Tibial nerve (tissue), 4 donors: ENCODE results near the gene LAYN. TPM values are rescaled to one million over a fixed set of nuclear protein-coding genes. Genes with fewer than 3 reads are reported as not detected.

Source experiments
- DNase-seq, 2 donors: peaks; one replicate each; pipeline ENCODE4 v3.0.0-alpha.2; 2019; ENCODE audit warnings: low spot score in 2 of 2
- H3K27ac ChIP-seq, 4 donors: fragments of 200-600 bp; sonication (generic) in 3 of 4; one replicate each; pipeline ENCODE4 v1.5.1; 2017 to 2019; ENCODE audit warnings: mild to moderate bottlenecking in 1 of 4
- H3K27me3 ChIP-seq, 2 donors: fragments of 200-600 bp; sonication (generic) in 1 of 2; one replicate each; pipeline versions ENCODE4 v1.5.1 to v1.6.0; 2017 to 2019
- H3K36me3 ChIP-seq, 3 donors: fragments of 200-600 bp; sonication (generic); one replicate each; pipeline ENCODE4 v1.5.1; 2018 to 2019
- H3K4me1 ChIP-seq, 4 donors: fragments of 200-600 bp; sonication (generic) in 3 of 4; one replicate each; pipeline ENCODE4 v1.5.1; 2017 to 2019
- H3K4me3 ChIP-seq, 4 donors: fragments of 200-600 bp; sonication (generic) in 3 of 4; one replicate each; pipeline ENCODE4 v1.5.1; 2017 to 2019; ENCODE audit warnings: mild to moderate bottlenecking in 1 of 4, moderate library complexity in 1 of 4
- H3K9me3 ChIP-seq, 4 donors: fragments of 200-600 bp; sonication (generic) in 3 of 4; one replicate each; pipeline ENCODE4 v1.5.1; 2017 to 2019
- CTCF ChIP-seq, 5 experiments: fragments of 200-600 bp in 3 of 5; fragments of 450-650 bp in 2 of 5; sonication (generic) in 3 of 5; IDR thresholded peaks; one replicate each; pipeline ENCODE4 v1.5.1; 2016 to 2019; ENCODE audit warnings: antibody characterized with exemption in 5 of 5, mild to moderate bottlenecking in 3 of 5, moderate library complexity in 2 of 5
- EP300 ChIP-seq, 2 donors: sonication (generic); formaldehyde crosslinking; IDR thresholded peaks; one replicate each; pipeline ENCODE4 v1.6.1; 2017; ENCODE audit warnings: antibody characterized with exemption in 2 of 2, mild to moderate bottlenecking in 1 of 2
- POLR2A ChIP-seq, 2 donors: fragments of 450-650 bp; IDR thresholded peaks; one replicate each; pipeline ENCODE4 v1.6.1; 2017; ENCODE audit warnings: antibody characterized with exemption in 2 of 2, mild to moderate bottlenecking in 2 of 2, moderate library complexity in 2 of 2
- WGBS, 2 donors: methylation state at CpG; one replicate each; pipeline ENCODE4 v1.1.5; 2018; 5-methylcytosine and 5-hydroxymethylcytosine counted together
- total RNA-seq, 4 donors: library from RNA; depleted of rRNA; stranded (reverse); fragments of >200 nt; gene quantifications; one replicate each; pipeline ENCODE4 v1.1.0, GENCODE V29; 2016

Gene LAYN
- total RNA-seq, 4 donors from 2014 or later = 4.6 to 20.1 (median 5.2) TPM

GRCh38 chr11:111515591-111515990 is 24.9 kb upstream of the LAYN start:
- WGBS, 2 donors = 91 to 95% methylated on average over 2 of the region's 2 CpGs
- Histone ChIP-seq H3K4me1 (peaks cover 0 to 24% (median 0%) of the 10 kb centered on the region in 4 donors), H3K4me3 (no peak overlapping the region), H3K27me3 (peaks cover 3 to 34% of the 10 kb centered on the region in 2 donors), H3K9me3 (no peaks in the 10 kb centered on the region), H3K36me3 (no peaks in the 10 kb centered on the region), H3K27ac (no peak overlapping the region)
- no peak for TF ChIP-seq EP300 (IDR thresholded peaks at IDR 0.05)
- no peak for TF ChIP-seq POLR2A (IDR thresholded peaks at IDR 0.05)
- TF ChIP-seq CTCF (IDR thresholded peaks at IDR 0.05) = no peak
- DNase-seq = no peak

- Histone ChIP-seq H3K9me3 (no peaks in the 10 kb centered on the region), H3K27me3 (peaks cover 3 to 10% of the 10 kb centered on the region in 2 donors), H3K36me3 (no peaks in the 10 kb centered on the region), H3K4me3 (no peak overlapping the region), H3K4me1 (peaks cover 0 to 10% (median 0%) of the 10 kb centered on the region in 4 donors), H3K27ac (no peak overlapping the region)
- no peak for TF ChIP-seq POLR2A (IDR thresholded peaks at IDR 0.05)
- TF ChIP-seq EP300 (IDR thresholded peaks at IDR 0.05) = no peak
- TF ChIP-seq CTCF (IDR thresholded peaks at IDR 0.05) = no peak
- 48 to 71% methylated on average over 1 of the region's 1 CpG for WGBS, 2 donors
- DNase-seq = no peak
These were observed 21.9 kb upstream of the LAYN start for GRCh38 chr11:111518668-111519067.

GRCh38 chr11:111520560-111520959 is 20.0 kb upstream of the LAYN start:
- Histone ChIP-seq H3K27me3 (no peaks in the 10 kb centered on the region), H3K4me3 (no peak overlapping the region), H3K36me3 (no peaks in the 10 kb centered on the region), H3K9me3 (no peaks in the 10 kb centered on the region), H3K27ac (no peak overlapping the region), H3K4me1 (peaks cover 0 to 1% (median 0%) of the 10 kb centered on the region in 4 donors)
- DNase-seq = no peak
- WGBS, 2 donors = 89 to 91% methylated on average over 2 of the region's 2 CpGs
- no peak for TF ChIP-seq CTCF (IDR thresholded peaks at IDR 0.05)
- no peak for TF ChIP-seq EP300 (IDR thresholded peaks at IDR 0.05)
- no peak for TF ChIP-seq POLR2A (IDR thresholded peaks at IDR 0.05)

DNA sequence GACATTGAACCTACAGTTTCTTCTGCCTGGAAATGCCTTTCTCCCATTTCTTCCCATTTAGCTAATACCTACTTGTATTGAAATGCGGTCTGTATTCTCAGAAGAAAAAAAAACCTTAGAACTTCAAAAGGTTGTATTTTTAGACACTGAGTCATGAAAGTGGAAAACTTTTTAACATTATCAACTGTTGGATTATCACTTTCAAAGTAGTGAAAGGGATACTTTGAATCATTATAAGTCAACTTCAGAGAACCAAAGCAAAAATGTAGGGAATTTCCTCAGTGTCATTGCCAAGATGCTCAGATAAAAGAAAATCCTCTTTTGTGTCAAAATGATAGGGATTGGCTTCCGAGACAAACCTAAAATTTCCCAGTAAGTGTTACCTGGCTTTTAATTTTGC is 19.4 kb upstream of the LAYN start:
- Histone ChIP-seq H3K4me3 (no peak overlapping the region), H3K27ac (no peak overlapping the region), H3K4me1 (peaks cover 0 to 5% (median 0%) of the 10 kb centered on the region in 4 donors), H3K27me3 (no peaks in the 10 kb centered on the region), H3K36me3 (no peaks in the 10 kb centered on the region), H3K9me3 (no peaks in the 10 kb centered on the region)
- TF ChIP-seq EP300 (IDR thresholded peaks at IDR 0.05) (no peak), CTCF (IDR thresholded peaks at IDR 0.05) (no peak), POLR2A (IDR thresholded peaks at IDR 0.05) (no peak)
- WGBS, 2 donors = 70 to 75% methylated on average over 2 of the region's 2 CpGs
- DNase-seq = no peak

GRCh38 chr11:111522426-111522825 is 18.1 kb upstream of the LAYN start:
- Histone ChIP-seq H3K27ac (no peak overlapping the region), H3K36me3 (no peaks in the 10 kb centered on the region)
- 89 to 93% methylated on average over 5 of the region's 5 CpGs for WGBS, 2 donors

More at GRCh38 chr11:111522426-111522825, 18.1 kb upstream of the LAYN start:
- no peak for DNase-seq
- Histone ChIP-seq H3K4me1 (peaks cover 0 to 5% (median 0%) of the 10 kb centered on the region in 4 donors), H3K27me3 (no peaks in the 10 kb centered on the region), H3K4me3 (no peak overlapping the region), H3K9me3 (no peaks in the 10 kb centered on the region)
- TF ChIP-seq POLR2A (IDR thresholded peaks at IDR 0.05) (no peak), EP300 (IDR thresholded peaks at IDR 0.05) (no peak), CTCF (IDR thresholded peaks at IDR 0.05) (no peak)
